ENCODE results near the gene LARP4B. TPM values are rescaled to one million over a fixed set of nuclear protein-coding genes. Genes with fewer than 3 reads are reported as not detected.

The LARP4B gene
- total and polyA plus RNA-seq, 2 of the 13 experiments (the other 11 are each of a cell fraction or from before 2014, with no cell fraction given), result 19.5 to 30.2 TPM

- TF ChIP-seq FUBP1 (CRISPR knock-in tag; IDR thresholded peaks at IDR 0.05; ENCODE audit: borderline replicate concordance), result no peak
- peak; percentile 97 for TF ChIP-seq ZNF121 (CRISPR knock-in tag; IDR thresholded peaks at IDR 0.05)
- TF ChIP-seq ZC3H13 (CRISPR knock-in tag; IDR thresholded peaks at IDR 0.05), result no peak
- TF ChIP-seq BCL3 (CRISPR knock-in tag; IDR thresholded peaks at IDR 0.05), result no peak
- TF ChIP-seq ZFP1 (CRISPR knock-in tag; IDR thresholded peaks at IDR 0.05), result no peak
- TF ChIP-seq IRF9 (CRISPR knock-in tag; IDR thresholded peaks at IDR 0.05; ENCODE audit: borderline replicate concordance), result no peak
- TF ChIP-seq TEAD2 (CRISPR knock-in tag; IDR thresholded peaks at IDR 0.05), result no peak
- 0 out of 2 replicates have a peak, but pooled peaks have one; percentile 11 for TF ChIP-seq ZZZ3 (CRISPR knock-in tag; IDR thresholded peaks at IDR 0.05; ENCODE audit: borderline replicate concordance)
- TF ChIP-seq MAX (IDR thresholded peaks at IDR 0.05), result peak; percentile 26; the same call in 1 of the 2 replicates
- no peak for TF ChIP-seq SP5 (CRISPR knock-in tag; IDR thresholded peaks at IDR 0.05; ENCODE audit: borderline replicate concordance, low read depth)
- TF ChIP-seq AFF4 (CRISPR knock-in tag; IDR thresholded peaks at IDR 0.05), result no peak
- TF ChIP-seq ZNF12 (CRISPR knock-in tag; IDR thresholded peaks at IDR 0.05), result no peak
- TF ChIP-seq ZNF737 (CRISPR knock-in tag; IDR thresholded peaks at IDR 0.05; ENCODE audit: borderline replicate concordance), result no peak
- no peak for TF ChIP-seq MXI1 (IDR thresholded peaks at IDR 0.05; ENCODE audit: borderline replicate concordance, low read depth, low read length)
- no peak for TF ChIP-seq ZNF510 (CRISPR knock-in tag; IDR thresholded peaks at IDR 0.05; ENCODE audit: low read depth)
- TF ChIP-seq ZNF775 (CRISPR knock-in tag; IDR thresholded peaks at IDR 0.05; ENCODE audit: borderline replicate concordance), result no peak
- TF ChIP-seq ZNF513 (CRISPR knock-in tag; conservative IDR thresholded peaks at IDR 0.05), result no peak
- no peak for TF ChIP-seq SP1 (IDR thresholded peaks at IDR 0.05)
- TF ChIP-seq SP1 (CRISPR knock-in tag; IDR thresholded peaks at IDR 0.05), result no peak
- no peak for TF ChIP-seq ZNF282 (IDR thresholded peaks at IDR 0.05; ENCODE audit: partially characterized antibody)
Observed at GRCh38 chr10:969473-970150, 38.1 kb upstream of the LARP4B start (continued).
